OCI-LY7 (cell line): ENCODE data around the gene KLF2. TPM values are rescaled to one million over a fixed set of nuclear protein-coding genes. Genes with fewer than 3 reads are reported as not detected.

ENCODE experiments used
- BruUV-seq: library from RNA; stranded (reverse); fragments of 400-500 nt; replicated peaks from 2 replicates; lab custom pipeline; 2021; lab: Mats Ljungman, UMichigan
- CTCF ChIA-PET: fragments of 300-600 bp; sonication (Branson Sonifier 250); formaldehyde crosslinking; loops from one replicate; lab custom pipeline; 2022; ENCODE audit warnings: antibody characterized with exemption; ENCODE audit not compliant: unreplicated experiment; lab: Charles Lee
- POLR2A ChIA-PET: fragments of 300-600 bp; sonication (Branson Sonifier 250); formaldehyde crosslinking; loops from one replicate; lab custom pipeline; 2022; ENCODE audit warnings: antibody characterized with exemption; lab: Charles Lee
- DNase-seq: peaks from one replicate; pipeline ENCODE4 v3.0.0-alpha.2; 2015; ENCODE audit warnings: low spot score
- H2AFZ ChIP-seq: fragments of 200-600 bp; sonication (generic), shearing (Covaris generic); 2 replicates; pipeline ENCODE4 v1.6.1; 2014; ENCODE audit warnings: mild to moderate bottlenecking, antibody characterized with exemption, low read length, moderate library complexity
- H3K27ac ChIP-seq: fragments of 200-600 bp; sonication (generic); 2 replicates; pipeline ENCODE4 v1.5.1; 2014; ENCODE audit warnings: mixed run types, low read depth, mild to moderate bottlenecking, moderate library complexity, low read length, inconsistent platforms; ENCODE audit not compliant: poor library complexity, severe bottlenecking
- H3K36me3 ChIP-seq: fragments of 200-600 bp; sonication (generic); 2 replicates; pipeline ENCODE4 v1.6.1; 2014; ENCODE audit warnings: mild to moderate bottlenecking, antibody characterized with exemption, low read length, moderate library complexity, mixed read lengths; ENCODE audit not compliant: insufficient read depth
- H3K4me1 ChIP-seq: fragments of 200-600 bp; sonication (generic); 2 replicates; pipeline ENCODE4 v1.5.1; 2014; ENCODE audit warnings: mild to moderate bottlenecking, low read length; ENCODE audit not compliant: insufficient read depth, poor library complexity, severe bottlenecking
- H3K4me2 ChIP-seq: fragments of 200-600 bp; sonication (generic); 2 replicates; pipeline ENCODE4 v1.6.1; 2014; ENCODE audit warnings: mild to moderate bottlenecking, low read length
- H3K4me3 ChIP-seq: fragments of 200-600 bp; sonication (generic); 2 replicates; pipeline ENCODE4 v1.5.1; 2014; ENCODE audit warnings: mild to moderate bottlenecking, low read depth, low read length; ENCODE audit not compliant: poor library complexity, severe bottlenecking
- H3K79me2 ChIP-seq: fragments of 200-600 bp; sonication (generic); 2 replicates; pipeline ENCODE4 v1.6.1; 2016; ENCODE audit warnings: low read depth, mild to moderate bottlenecking, low read length, moderate library complexity, mixed read lengths; ENCODE audit not compliant: insufficient read depth
- H3K9me2 ChIP-seq: fragments of 200-600 bp; sonication (generic); 2 replicates; pipeline ENCODE4 v1.6.1; 2016; ENCODE audit warnings: mild to moderate bottlenecking, low read length, mixed read lengths; ENCODE audit not compliant: insufficient read depth
- H3K9me3 ChIP-seq: fragments of 200-600 bp; sonication (generic); 2 replicates; pipeline ENCODE4 v1.6.1; 2014; ENCODE audit warnings: mild to moderate bottlenecking, mixed run types, low read length, mixed read lengths
- H4K20me1 ChIP-seq: fragments of 200-600 bp; sonication (generic); 2 replicates; pipeline ENCODE4 v1.6.1; 2014; ENCODE audit warnings: mild to moderate bottlenecking, antibody characterized with exemption, low read length, moderate library complexity, mixed read lengths; ENCODE audit not compliant: insufficient read depth
- CTCF ChIP-seq: fragments of 200-600 bp; sonication (generic); conservative IDR thresholded peaks from 2 replicates; pipeline ENCODE4 v1.5.1; 2014; ENCODE audit warnings: mild to moderate bottlenecking, antibody characterized with exemption, low read length, moderate library complexity, mixed read lengths
- EZH2phosphoT487 ChIP-seq: fragments of 200-600 bp; sonication (generic); IDR thresholded peaks from 2 replicates; pipeline ENCODE4 v1.6.1; 2018; ENCODE audit warnings: low read depth, borderline replicate concordance, mild to moderate bottlenecking, mixed run types, antibody characterized with exemption, low read length, moderate library complexity, mixed read lengths
- intact Hi-C: fragments of 100-400 bp; cut with micrococcal nuclease; formaldehyde crosslinking; loops from one replicate; pipeline ENCODE4 v1.10.0; 2022; ENCODE audit not compliant: unreplicated experiment
- total RNA-seq, 2 experiments: library from RNA; depleted of rRNA in 1 of 2; stranded (reverse); fragments of >200 nt in 1 of 2; shearing (Covaris generic) in 1 of 2; gene quantifications; 2 replicates each; pipeline ENCODE4 v1.2.3, GENCODE V29; 2014 to 2022

KLF2 gene
- total RNA-seq, 2 experiments from 2014 or later: 6.2 to 8.6 TPM

- Histone ChIP-seq H3K4me2 (no peak overlapping the region), H3K27ac (no peak overlapping the region), H2AFZ (no peak overlapping the region), H3K79me2 (no peaks in the 10 kb centered on the region), H3K9me3 (no peaks in the 10 kb centered on the region), H3K36me3 (no peaks in the 10 kb centered on the region), H4K20me1 (no peaks in the 10 kb centered on the region), H3K4me3 (no peak overlapping the region), H3K4me1 (peaks cover 20% of the 10 kb centered on the region), H3K9me2 (no peaks in the 10 kb centered on the region)
- intact Hi-C loops: no loop called here
- no peak for DNase-seq
- CTCF ChIA-PET: no interaction called here
- POLR2A ChIA-PET: no interaction called here
- no peak for TF ChIP-seq CTCF
- no TSS peak for BruUV-seq
Measured at GRCh38 chr19:16285769-16286498, 38.7 kb upstream of the KLF2 start.

GRCh38 chr19:16288544-16288943 lies 36.1 kb upstream of the KLF2 start:
- H3K27ac ChIP-seq: no peak overlapping the region
- no peak overlapping the region for H3K4me3 ChIP-seq
- intact Hi-C loops: no loop called here
- H2AFZ ChIP-seq: no peak overlapping the region
- H3K36me3 ChIP-seq: no peaks in the 10 kb centered on the region
- no peaks in the 10 kb centered on the region for H3K9me3 ChIP-seq
- no peak for DNase-seq
- H4K20me1 ChIP-seq: no peaks in the 10 kb centered on the region
- H3K9me2 ChIP-seq: no peaks in the 10 kb centered on the region
- TF ChIP-seq CTCF (no peak), EZH2phosphoT487 (no peak)
- no TSS peak for BruUV-seq
- POLR2A ChIA-PET: no interaction called here
- peaks cover 7% of the 10 kb centered on the region for H3K4me1 ChIP-seq
- no peaks in the 10 kb centered on the region for H3K79me2 ChIP-seq
- CTCF ChIA-PET: no interaction called here
- no peak overlapping the region for H3K4me2 ChIP-seq

- Histone ChIP-seq H4K20me1 (no peaks in the 10 kb centered on the region), H3K9me2 (no peaks in the 10 kb centered on the region), H3K27ac (no peak overlapping the region), H3K79me2 (no peaks in the 10 kb centered on the region), H3K36me3 (no peaks in the 10 kb centered on the region), H2AFZ (no peak overlapping the region), H3K9me3 (no peaks in the 10 kb centered on the region), H3K4me3 (no peak overlapping the region), H3K4me1 (no peaks in the 10 kb centered on the region), H3K4me2 (no peak overlapping the region)
- BruUV-seq: no TSS peak
- TF ChIP-seq CTCF (no peak), EZH2phosphoT487 (no peak)
- POLR2A ChIA-PET: no interaction called here
- CTCF ChIA-PET: no interaction called here
- no peak for DNase-seq
- intact Hi-C loops: no loop called here
Measured at GRCh38 chr19:16289594-16289993, 35.0 kb upstream of the KLF2 start.
